Measurements from ENCODE around the gene DNAJA2. TPM values are rescaled to one million over a fixed set of nuclear protein-coding genes. Genes with fewer than 3 reads are reported as not detected.

Gene DNAJA2
- total and polyA plus RNA-seq, 2 of the 4 experiments (the other 2 are of a cell fraction), result 18.6 to 53.9 TPM

GRCh38 chr16:46915483-46916025 is 57.9 kb downstream of the DNAJA2 start:
- Histone ChIP-seq H3K27me3 (ENCODE audit: control insufficient read depth, insufficient read depth, low read length) (no peaks in the 10 kb centered on the region), H3K4me1 (ENCODE audit: control insufficient read depth, insufficient read depth, low read length) (no peaks in the 10 kb centered on the region), H2AK5ac (ENCODE audit: low read depth, low read length) (peak overlapping the region; percentile 24; the same call in 1 of the 2 replicates), H3K18ac (ENCODE audit: low read depth, low read length) (no peak overlapping the region), H3K4me3 (ENCODE audit: insufficient read depth, low read depth, low read length) (no peak overlapping the region), H4K5ac (ENCODE audit: low read depth, low read length) (no peak overlapping the region), H3K36me3 (ENCODE audit: control insufficient read depth, insufficient read depth, low read length) (peaks cover 74% of the 10 kb centered on the region), H3K4ac (ENCODE audit: low read depth, low read length) (no peak overlapping the region), H2AFZ (replicated peaks; ENCODE audit: low read length, poor library complexity) (peak overlapping the region; percentile 51), H4K20me1 (ENCODE audit: insufficient read depth, low read length) (0 out of 2 replicates have a peak, but pooled peaks cover 5% of the 10 kb centered on the region), H2BK15ac (ENCODE audit: low read depth, low read length) (no peak overlapping the region), H3K23ac (ENCODE audit: low read depth, low read length) (no peak overlapping the region), H3K9me3 (ENCODE audit: control insufficient read depth, insufficient read depth, low read length) (no peaks in the 10 kb centered on the region), H3K79me1 (ENCODE audit: low read depth in 1 of 2, low read length in 2 of 2) (peaks cover 0 to 13% of the 10 kb centered on the region in 2 experiments; a peak in 3 of 4 replicates), H2BK5ac (ENCODE audit: low read depth, low read length, poor library complexity, severe bottlenecking) (peak overlapping the region; percentile 84), H4K91ac (ENCODE audit: insufficient read depth, low read depth, low read length) (no peak overlapping the region), H2BK120ac (ENCODE audit: low read depth, low read length) (no peak overlapping the region), H2BK20ac (ENCODE audit: low read depth, low read length) (no peak overlapping the region), H3K27ac (ENCODE audit: insufficient read depth, low read length) (no peak overlapping the region), H2AK9ac (replicated peaks; ENCODE audit: low read depth, low read length, poor library complexity) (peak overlapping the region; percentile 37), H3K56ac (ENCODE audit: extremely low read depth, insufficient read depth, low read length) (no peak overlapping the region; the same call in 1 of the 2 replicates), H3K4me2 (ENCODE audit: low read depth, low read length) (no peak overlapping the region), H3K9me1 (ENCODE audit: insufficient read depth, low read length) (peaks cover 8% of the 10 kb centered on the region), H3K14ac (replicated peaks; ENCODE audit: low read depth, low read length) (no peak overlapping the region), H3K9ac (ENCODE audit: low read depth, low read length) (no peak overlapping the region), H4K8ac (ENCODE audit: low read depth in 2 of 2, low read length in 2 of 2) (no peak overlapping the region)
- WGBS, 2 experiments (ENCODE audit: extremely low coverage in 2 of 2, insufficient read length in 1 of 2), result 100% methylated on average over 1 of the region's 2 CpGs; no CpG with 5 or more reads in 1 of the 2 experiments
- TF ChIP-seq FOS (IDR thresholded peaks at IDR 0.05; ENCODE audit: low read depth, low read length) (no peak), RAD21 (IDR thresholded peaks at IDR 0.05; ENCODE audit: low read length) (no peak), CEBPB (IDR thresholded peaks at IDR 0.05; ENCODE audit: low read depth, low read length) (no peak), SMC3 (IDR thresholded peaks at IDR 0.05; ENCODE audit: low read depth, low read length) (no peak), CHD1 (IDR thresholded peaks at IDR 0.05; ENCODE audit: low read depth, low read length) (no peak), RFX5 (IDR thresholded peaks at IDR 0.05; ENCODE audit: low read depth, low read length) (no peak), BHLHE40 (IDR thresholded peaks at IDR 0.05; ENCODE audit: low read depth, low read length) (no peak), USF2 (IDR thresholded peaks at IDR 0.05; ENCODE audit: low read depth, low read length) (no peak), NFE2L2 (IDR thresholded peaks at IDR 0.05; ENCODE audit: low read depth, low read length) (no peak), MAFK (IDR thresholded peaks at IDR 0.05; ENCODE audit: low read depth, low read length) (no peak)
- dilution Hi-C loops (cut with HindIII; ENCODE audit: low sequenced_read_pairs, unreplicated experiment) (no loop called here), in situ Hi-C loops (cut with MboI; ENCODE audit: low sequenced_read_pairs) (no loop called here), intact Hi-C loops (cut with micrococcal nuclease) (no loop called here)
- POLR2A ChIA-PET (ENCODE audit: unreplicated experiment), result no interaction called here
- no peak for ATAC-seq (ENCODE audit: low read depth)
- CTCF ChIA-PET, result no interaction called here
- no peak for DNase-seq
- TSS peak; percentile 15 for BruUV-seq (replicated peaks)
